A549 (cell line): ENCODE measurements around the gene MAPKAP1. TPM values are rescaled to one million over a fixed set of nuclear protein-coding genes. Genes with fewer than 3 reads are reported as not detected.

Experiments
- ATAC-seq, 2 experiments: fragments of 200-7000 bp in 1 of 2; fragments of >200 bp in 1 of 2; cut with Nextera tagmentation in 1 of 2; cut with Tn5 transposase in 1 of 2; 3 replicates each; pipeline versions ENCODE4 v1.8.0 to v1.9.1; 2018 to 2020; ENCODE audit warnings: mild to moderate bottlenecking in 1 of 2, moderate library complexity in 1 of 2
- CTCF ChIA-PET: fragments of 300-600 bp; sonication (Branson Sonifier 250); formaldehyde crosslinking; extraction: SDS; loops from one replicate; lab custom pipeline; 2021; ENCODE audit warnings: antibody characterized with exemption, inconsistent platforms; lab: Yijun Ruan, JAX
- POLR2A ChIA-PET: fragments of 350-600 bp; formaldehyde crosslinking; extraction: SDS; loops from one replicate; lab custom pipeline; 2021; ENCODE audit warnings: antibody characterized with exemption, inconsistent platforms; lab: Yijun Ruan, JAX
- DNase-seq, 2 experiments: peaks; one replicate each; pipeline versions ENCODE4 v3.0.0 to v3.0.0-alpha.2; 2011 to 2016; ENCODE audit warnings: low read depth in 1 of 2, low spot score in 1 of 2
- FAIRE-seq: peaks from 2 replicates; lab custom pipeline; 2011; peaks lifted over from hg19 to GRCh38; lab: Jason Lieb, UNC
- H3K27ac ChIP-seq, 2 experiments: fragments of >200 bp; sonication (Bioruptor Twin); formaldehyde crosslinking; 3 replicates each; pipeline ENCODE4 v1.5.1; 2016 to 2017
- H3K4me1 ChIP-seq: fragments of >200 bp; sonication (Bioruptor Twin); formaldehyde crosslinking; 3 replicates; pipeline ENCODE4 v1.6.1; 2016
- H3K4me2 ChIP-seq: fragments of >200 bp; sonication (Bioruptor Twin); formaldehyde crosslinking; 3 replicates; pipeline ENCODE4 v1.6.1; 2016
- H3K4me3 ChIP-seq: fragments of >200 bp; sonication (Bioruptor Twin); formaldehyde crosslinking; 3 replicates; pipeline ENCODE4 v1.5.1; 2016
- H3K9me3 ChIP-seq: fragments of >200 bp; sonication (Bioruptor Twin); formaldehyde crosslinking; 3 replicates; pipeline ENCODE4 v1.6.1; 2016
- CBX2 ChIP-seq: fragments of 200-600 bp; sonication (generic); IDR thresholded peaks from 2 replicates; pipeline ENCODE4 v1.6.1; 2016; ENCODE audit warnings: low read depth, mild to moderate bottlenecking, borderline replicate concordance
- CBX8 ChIP-seq: fragments of 200-600 bp; sonication (generic); IDR thresholded peaks from 2 replicates; pipeline ENCODE4 v1.6.1; 2016
- CEBPB ChIP-seq, 2 experiments: fragments of >200 bp in 1 of 2; sonication (Bioruptor Twin) in 1 of 2; formaldehyde crosslinking in 1 of 2; IDR thresholded peaks; 2 replicates each; pipeline ENCODE4 v1.6.1; 2012 to 2016
- CHD4 ChIP-seq: fragments of 200-600 bp; sonication (generic); IDR thresholded peaks from 2 replicates; pipeline ENCODE4 v1.6.1; 2016; ENCODE audit warnings: antibody characterized with exemption, mild to moderate bottlenecking, borderline replicate concordance
- EHMT2 ChIP-seq: fragments of 200-600 bp; sonication (generic); IDR thresholded peaks from 2 replicates; pipeline ENCODE4 v1.6.1; 2016; ENCODE audit warnings: antibody characterized with exemption, low read depth, mild to moderate bottlenecking, moderate library complexity
- EP300 ChIP-seq, 2 experiments: fragments of >200 bp; sonication (Bioruptor Twin); formaldehyde crosslinking; IDR thresholded peaks; 2 replicates in 1 of 2; 3 replicates in 1 of 2; pipeline ENCODE4 v1.6.1; 2016 to 2017
- ESRRA ChIP-seq: fragments of 150-350 bp; IDR thresholded peaks from 2 replicates; pipeline ENCODE4 v1.6.1; 2014; ENCODE audit warnings: mild to moderate bottlenecking, low read length, borderline replicate concordance
- FOSL2 ChIP-seq, 2 experiments: fragments of 450-650 bp in 1 of 2; fragments of >200 bp in 1 of 2; sonication (Bioruptor Twin) in 1 of 2; formaldehyde crosslinking; IDR thresholded peaks; 2 replicates each; pipeline versions ENCODE4 v1.5.0 to v1.6.1; 2016 to 2020; ENCODE audit warnings: mild to moderate bottlenecking in 1 of 2, moderate library complexity in 1 of 2
- HDAC2 ChIP-seq: fragments of 200-600 bp; sonication (generic); IDR thresholded peaks from 2 replicates; pipeline ENCODE4 v1.6.1; 2016
- HES2 ChIP-seq: fragments of >200 bp; sonication (Bioruptor Twin); formaldehyde crosslinking; IDR thresholded peaks from 2 replicates; pipeline ENCODE4 v1.6.1; 2016
- HMGXB4 ChIP-seq: fragments of 250-450 bp; sonication (Bioruptor Pico); IDR thresholded peaks from 2 replicates; pipeline ENCODE4 v1.5.0; 2021; ENCODE audit warnings: mild to moderate bottlenecking, moderate library complexity, borderline replicate concordance
- HOXA7 ChIP-seq: fragments of 250-450 bp; sonication (Bioruptor Pico); IDR thresholded peaks from 2 replicates; pipeline ENCODE4 v1.5.0; 2020; ENCODE audit warnings: mild to moderate bottlenecking, moderate library complexity
- JUNB ChIP-seq: fragments of >200 bp; sonication (Bioruptor Twin); formaldehyde crosslinking; IDR thresholded peaks from 2 replicates; pipeline ENCODE4 v1.6.1; 2016
- MYC ChIP-seq: IDR thresholded peaks from 2 replicates; pipeline ENCODE4 v1.6.1; 2012; ENCODE audit warnings: mild to moderate bottlenecking, inconsistent platforms, low read length, improper control_type of control experiment, borderline replicate concordance
- NR3C1 ChIP-seq: fragments of >200 bp; sonication (Bioruptor Twin); formaldehyde crosslinking; IDR thresholded peaks from 3 replicates; pipeline ENCODE4 v1.6.1; 2017
- POLR2A ChIP-seq: IDR thresholded peaks from 2 replicates; pipeline ENCODE4 v1.6.1; 2012; ENCODE audit warnings: mild to moderate bottlenecking, low read length
- RCOR1 ChIP-seq: fragments of 150-350 bp; IDR thresholded peaks from 2 replicates; pipeline ENCODE4 v1.6.1; 2014; ENCODE audit warnings: antibody characterized with exemption, low read length, low read depth
- RFX5 ChIP-seq: fragments of 450-650 bp; IDR thresholded peaks from 2 replicates; pipeline ENCODE4 v1.7.1; 2014; ENCODE audit warnings: antibody characterized with exemption, mild to moderate bottlenecking, moderate library complexity
- USF2 ChIP-seq: fragments of 450-650 bp; IDR thresholded peaks from 2 replicates; pipeline ENCODE4 v1.6.1; 2014; ENCODE audit warnings: antibody characterized with exemption
- WGBS: methylation state at CpG from one replicate; pipeline ENCODE4 v1.1.6; 2017; ENCODE audit errors: missing lambda C conversion rate; 5-methylcytosine and 5-hydroxymethylcytosine counted together
- polyA plus RNA-seq, 4 experiments: library from polyadenylated mRNA; depleted of rRNA in 3 of 4; stranded (reverse); fragments of >200 nt; fragmentation: RNase III in 1 of 4; extraction: RNeasy Plus Mini Kit Qiagen cat#74134 plus additional on column Dnase treatment in 1 of 4; gene quantifications; 2 replicates in 3 of 4; 3 replicates in 1 of 4; pipeline ENCODE4 v1.2.3, GENCODE V29; 2011 to 2017
- TF ChIP-seq, protein P1 (sequence below): fragments of 200-600 bp; sonication (generic); IDR thresholded peaks from 2 replicates; pipeline ENCODE4 v1.6.1; 2016; ENCODE audit warnings: antibody characterized with exemption, mild to moderate bottlenecking, moderate library complexity
- TF ChIP-seq, protein P2 (sequence below): fragments of 150-350 bp; IDR thresholded peaks from 2 replicates; pipeline ENCODE4 v1.6.1; 2014; ENCODE audit warnings: low read depth, mild to moderate bottlenecking, low read length
- TF ChIP-seq, protein P3 (sequence below): fragments of 250-450 bp; sonication (Bioruptor Pico); IDR thresholded peaks from 2 replicates; pipeline ENCODE4 v1.5.0; 2020; ENCODE audit warnings: low read depth, mild to moderate bottlenecking, moderate library complexity

The MAPKAP1 gene
- polyA plus RNA-seq, 2 of the 4 experiments (the other 2 are of a cell fraction): 49.9 to 119 TPM

GRCh38 chr9:125556046-125556721 is 150.8 kb downstream of the MAPKAP1 start:
- peaks cover 4% of the 10 kb centered on the region; the same call in 2 of the 3 replicates for H3K4me1 ChIP-seq
- 84% methylated on average over 7 of the region's 7 CpGs for WGBS
- ChIA-PET CTCF (interaction anchor here (1.0 kb wide), 1 partner anchor 46 kb away, joined by 3 read pairs; no protein-coding TSS in a partner anchor), POLR2A (no interaction called here)
- FAIRE-seq: no peak
- no peak overlapping the region for H3K4me2 ChIP-seq
- H3K4me3 ChIP-seq: no peak overlapping the region
- no peaks in the 10 kb centered on the region for H3K9me3 ChIP-seq
- TF ChIP-seq, protein P1, sequence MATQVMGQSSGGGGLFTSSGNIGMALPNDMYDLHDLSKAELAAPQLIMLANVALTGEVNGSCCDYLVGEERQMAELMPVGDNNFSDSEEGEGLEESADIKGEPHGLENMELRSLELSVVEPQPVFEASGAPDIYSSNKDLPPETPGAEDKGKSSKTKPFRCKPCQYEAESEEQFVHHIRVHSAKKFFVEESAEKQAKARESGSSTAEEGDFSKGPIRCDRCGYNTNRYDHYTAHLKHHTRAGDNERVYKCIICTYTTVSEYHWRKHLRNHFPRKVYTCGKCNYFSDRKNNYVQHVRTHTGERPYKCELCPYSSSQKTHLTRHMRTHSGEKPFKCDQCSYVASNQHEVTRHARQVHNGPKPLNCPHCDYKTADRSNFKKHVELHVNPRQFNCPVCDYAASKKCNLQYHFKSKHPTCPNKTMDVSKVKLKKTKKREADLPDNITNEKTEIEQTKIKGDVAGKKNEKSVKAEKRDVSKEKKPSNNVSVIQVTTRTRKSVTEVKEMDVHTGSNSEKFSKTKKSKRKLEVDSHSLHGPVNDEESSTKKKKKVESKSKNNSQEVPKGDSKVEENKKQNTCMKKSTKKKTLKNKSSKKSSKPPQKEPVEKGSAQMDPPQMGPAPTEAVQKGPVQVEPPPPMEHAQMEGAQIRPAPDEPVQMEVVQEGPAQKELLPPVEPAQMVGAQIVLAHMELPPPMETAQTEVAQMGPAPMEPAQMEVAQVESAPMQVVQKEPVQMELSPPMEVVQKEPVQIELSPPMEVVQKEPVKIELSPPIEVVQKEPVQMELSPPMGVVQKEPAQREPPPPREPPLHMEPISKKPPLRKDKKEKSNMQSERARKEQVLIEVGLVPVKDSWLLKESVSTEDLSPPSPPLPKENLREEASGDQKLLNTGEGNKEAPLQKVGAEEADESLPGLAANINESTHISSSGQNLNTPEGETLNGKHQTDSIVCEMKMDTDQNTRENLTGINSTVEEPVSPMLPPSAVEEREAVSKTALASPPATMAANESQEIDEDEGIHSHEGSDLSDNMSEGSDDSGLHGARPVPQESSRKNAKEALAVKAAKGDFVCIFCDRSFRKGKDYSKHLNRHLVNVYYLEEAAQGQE: no peak
- TF ChIP-seq HMGXB4 (CRISPR knock-in tag): no peak
- TF ChIP-seq, protein P2, sequence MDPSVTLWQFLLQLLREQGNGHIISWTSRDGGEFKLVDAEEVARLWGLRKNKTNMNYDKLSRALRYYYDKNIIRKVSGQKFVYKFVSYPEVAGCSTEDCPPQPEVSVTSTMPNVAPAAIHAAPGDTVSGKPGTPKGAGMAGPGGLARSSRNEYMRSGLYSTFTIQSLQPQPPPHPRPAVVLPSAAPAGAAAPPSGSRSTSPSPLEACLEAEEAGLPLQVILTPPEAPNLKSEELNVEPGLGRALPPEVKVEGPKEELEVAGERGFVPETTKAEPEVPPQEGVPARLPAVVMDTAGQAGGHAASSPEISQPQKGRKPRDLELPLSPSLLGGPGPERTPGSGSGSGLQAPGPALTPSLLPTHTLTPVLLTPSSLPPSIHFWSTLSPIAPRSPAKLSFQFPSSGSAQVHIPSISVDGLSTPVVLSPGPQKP: no peak
- TF ChIP-seq CEBPB (IDR thresholded peaks at IDR 0.05): no peak
- TF ChIP-seq HES2: no peak
- no peak for TF ChIP-seq USF2
- TF ChIP-seq, all 56 proteins: peak for 0
- ATAC-seq (no peak), DNase-seq (no peak)
- no peak overlapping the region for H3K27ac ChIP-seq

DNA sequence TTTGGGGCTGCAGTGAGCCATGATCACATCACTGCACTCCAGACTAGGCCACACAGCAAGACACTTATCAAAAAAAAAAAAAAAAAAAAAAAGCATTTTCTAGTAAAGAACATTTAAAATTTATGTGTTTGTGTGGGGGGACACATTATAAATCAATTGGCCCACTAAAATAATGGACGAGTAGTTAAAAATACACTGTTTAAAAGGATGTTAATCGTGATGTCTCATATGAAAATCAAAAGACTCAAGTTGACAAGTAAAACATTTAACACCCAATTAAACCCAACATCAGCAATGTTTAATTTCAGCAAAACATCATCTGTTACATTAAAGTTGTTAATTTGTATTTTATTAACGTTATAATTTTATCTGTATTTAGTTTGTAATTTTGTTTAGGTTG is 152.3 kb downstream of the MAPKAP1 start:
- WGBS: 78% methylated on average over 3 of the region's 3 CpGs
- Histone ChIP-seq H3K4me3 (no peak overlapping the region), H3K27ac (no peak overlapping the region), H3K9me3 (no peaks in the 10 kb centered on the region), H3K4me1 (peaks cover 18% of the 10 kb centered on the region; the same call in 2 of the 3 replicates), H3K4me2 (no peak overlapping the region)
- DNase-seq (no peak), FAIRE-seq (no peak), ATAC-seq (no peak)
- ChIA-PET POLR2A (no interaction called here), CTCF (no interaction called here)
- TF ChIP-seq CBX2: no peak
- no peak for TF ChIP-seq NR3C1
- TF ChIP-seq EP300 (IDR thresholded peaks at IDR 0.05): no peak
- TF ChIP-seq POLR2A: no peak
- no peak for TF ChIP-seq HDAC2
- TF ChIP-seq RFX5: no peak
- TF ChIP-seq, protein P3, sequence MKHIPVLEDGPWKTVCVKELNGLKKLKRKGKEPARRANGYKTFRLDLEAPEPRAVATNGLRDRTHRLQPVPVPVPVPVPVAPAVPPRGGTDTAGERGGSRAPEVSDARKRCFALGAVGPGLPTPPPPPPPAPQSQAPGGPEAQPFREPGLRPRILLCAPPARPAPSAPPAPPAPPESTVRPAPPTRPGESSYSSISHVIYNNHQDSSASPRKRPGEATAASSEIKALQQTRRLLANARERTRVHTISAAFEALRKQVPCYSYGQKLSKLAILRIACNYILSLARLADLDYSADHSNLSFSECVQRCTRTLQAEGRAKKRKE: no peak
- TF ChIP-seq CHD4: no peak
- TF ChIP-seq ESRRA: no peak
- TF ChIP-seq FOSL2 (IDR thresholded peaks at IDR 0.05): no peak
- no peak for TF ChIP-seq FOSL2 (CRISPR knock-in tag; IDR thresholded peaks at IDR 0.05)
- TF ChIP-seq RCOR1: no peak
- TF ChIP-seq HOXA7: no peak
- TF ChIP-seq, protein P1: no peak
- no peak for TF ChIP-seq JUNB
- TF ChIP-seq CBX8: no peak
- no peak for TF ChIP-seq EHMT2
- TF ChIP-seq MYC: no peak
